Inflammatory macrophage treated with lipopolysaccharide for 4 hours (primary cell): ENCODE results near the gene AP5S1.
"Not testable (repeated sequence)": the region's sequence is repeated elsewhere in the genome, so short reads cannot be mapped to it uniquely, and the experiment has no call there.

Experiments used
- DNase-seq: peaks from one replicate; pipeline ENCODE4 v3.0.0-alpha.2; 2020

Gene AP5S1

DNA sequence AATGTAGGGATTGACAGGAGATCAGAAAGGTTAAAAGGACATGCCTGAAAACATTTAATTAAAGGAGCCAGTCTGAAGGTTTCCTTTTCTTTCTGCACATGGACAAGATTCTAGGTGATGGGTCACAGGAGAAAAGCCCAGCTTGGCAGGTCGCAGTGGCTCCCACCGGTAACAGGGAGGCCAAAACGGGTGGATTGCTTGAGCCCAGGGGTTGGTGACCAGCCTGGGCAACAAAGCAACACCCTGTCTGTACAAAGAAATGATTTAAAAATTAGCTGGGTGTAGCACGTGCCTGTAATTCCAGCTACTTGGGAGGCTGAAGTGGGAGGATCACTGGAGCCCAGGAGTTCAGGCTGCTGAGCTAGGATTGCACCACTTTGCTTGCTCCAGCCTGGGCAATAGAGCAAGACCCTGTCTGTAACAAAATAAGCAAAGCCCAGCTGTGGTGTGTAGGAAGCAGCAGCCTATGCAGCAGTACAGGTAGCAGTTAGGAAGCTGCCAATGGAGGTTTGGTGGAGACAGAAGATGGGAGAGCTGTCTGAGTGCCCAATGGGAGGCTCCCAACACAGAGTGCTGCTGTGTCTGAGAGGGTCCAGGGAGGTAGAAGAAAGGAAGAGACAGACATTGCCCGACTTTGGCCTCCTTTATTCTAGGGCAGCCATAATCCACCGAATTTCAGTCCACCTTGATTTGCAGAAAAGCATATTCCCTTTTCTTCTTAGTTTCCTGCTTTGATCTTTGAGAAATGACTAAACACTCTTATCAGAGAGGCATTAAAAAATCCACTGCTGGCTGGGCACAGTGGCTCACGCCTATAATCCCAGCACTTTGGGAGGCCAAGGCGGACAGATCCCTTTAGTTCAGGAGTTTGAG, 7.1 kb upstream of the AP5S1 start:
- DNase-seq: no peak

DNA sequence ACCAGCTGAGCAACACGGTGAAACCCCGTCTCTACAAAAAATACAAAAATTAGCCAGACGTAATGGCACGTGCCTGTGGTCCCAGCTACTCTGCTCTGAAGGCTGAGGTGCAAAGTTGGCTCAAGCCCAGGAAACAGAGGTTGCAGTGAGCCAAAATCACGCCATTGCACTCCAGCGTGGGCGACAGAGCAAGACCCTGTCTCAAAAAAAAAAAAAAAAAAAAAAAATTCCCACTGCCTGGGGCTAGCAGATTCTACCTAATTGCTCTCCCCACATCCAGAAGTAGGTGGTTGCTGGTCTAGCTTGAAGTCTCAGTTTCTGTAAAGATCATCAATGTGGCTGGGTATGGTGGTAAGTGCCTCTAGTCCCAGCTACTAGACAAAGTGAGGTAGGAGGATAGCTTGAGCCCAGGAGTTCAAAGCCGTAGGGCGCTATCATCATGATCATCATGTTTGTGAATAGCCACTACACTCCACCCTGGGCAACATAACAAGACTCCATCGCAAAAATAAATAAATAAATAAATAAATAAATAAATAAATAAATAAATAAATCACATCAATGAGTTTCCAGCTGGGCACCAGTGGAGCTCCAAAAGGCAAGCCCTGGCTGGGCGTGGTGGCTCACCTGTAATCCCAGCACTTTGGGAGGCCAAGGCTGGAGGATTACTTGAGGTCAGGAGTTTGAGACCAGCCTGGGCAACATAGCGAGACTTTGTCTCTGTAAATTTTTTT, 6.3 kb upstream of the AP5S1 start:
- no peak for DNase-seq

DNA sequence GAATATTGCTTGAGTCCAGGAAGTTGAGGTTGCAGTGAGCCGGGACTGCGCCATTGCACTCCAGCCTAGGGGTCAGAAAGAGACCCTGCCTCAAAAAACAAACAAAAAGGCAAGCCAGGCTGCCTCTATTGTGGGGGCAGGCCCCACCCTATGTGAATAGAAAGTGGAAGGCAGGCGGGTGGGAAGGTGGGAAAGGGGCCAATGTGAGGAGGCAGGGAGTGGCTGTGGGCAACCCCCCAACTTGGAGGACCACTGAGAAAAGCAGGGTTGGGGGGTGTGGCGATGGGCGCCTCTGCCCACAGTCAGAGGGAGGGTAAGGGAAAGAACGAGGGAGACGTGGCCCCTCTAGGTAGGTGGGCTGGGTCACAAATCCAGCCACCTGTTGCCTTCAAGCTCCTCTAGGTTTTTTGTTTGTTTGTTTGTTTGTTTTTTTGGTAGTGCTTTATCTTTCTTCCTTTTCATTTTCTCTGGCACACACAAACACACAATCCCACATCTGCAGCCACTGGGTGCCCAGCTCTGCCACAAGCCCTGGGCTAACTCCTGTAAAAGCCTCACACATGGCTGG, 5.3 kb upstream of the AP5S1 start:
- no peak for DNase-seq

DNA sequence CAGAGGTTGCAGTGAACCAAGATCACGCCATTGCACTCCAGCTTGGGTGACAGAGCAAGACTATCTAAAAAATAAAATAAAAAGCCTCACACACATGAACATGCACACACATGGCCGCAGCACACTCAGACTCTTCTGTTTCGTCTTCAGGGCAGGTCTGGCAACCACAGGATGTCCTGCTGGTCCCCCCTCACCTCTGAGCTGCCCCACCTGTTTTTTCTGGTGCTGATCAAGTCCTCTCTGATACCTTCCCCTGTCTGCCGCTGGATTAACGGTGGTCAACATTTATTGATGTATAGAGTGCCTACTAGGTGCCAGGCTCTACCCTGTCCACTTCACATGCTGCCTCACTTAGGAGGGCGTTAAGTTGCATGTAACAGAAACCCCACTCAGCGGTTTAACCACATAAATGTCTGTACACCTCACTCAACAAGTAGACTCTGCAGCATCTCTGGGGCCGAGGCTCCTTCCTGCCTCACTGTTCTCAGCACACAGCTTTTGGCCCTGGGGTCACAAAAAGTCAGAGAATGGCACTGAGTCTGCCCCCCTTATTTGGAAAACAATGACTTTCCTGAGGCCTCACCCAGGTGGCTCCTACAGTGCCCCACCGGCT, 4.5 kb upstream of the AP5S1 start:
- DNase-seq: no peak

DNA sequence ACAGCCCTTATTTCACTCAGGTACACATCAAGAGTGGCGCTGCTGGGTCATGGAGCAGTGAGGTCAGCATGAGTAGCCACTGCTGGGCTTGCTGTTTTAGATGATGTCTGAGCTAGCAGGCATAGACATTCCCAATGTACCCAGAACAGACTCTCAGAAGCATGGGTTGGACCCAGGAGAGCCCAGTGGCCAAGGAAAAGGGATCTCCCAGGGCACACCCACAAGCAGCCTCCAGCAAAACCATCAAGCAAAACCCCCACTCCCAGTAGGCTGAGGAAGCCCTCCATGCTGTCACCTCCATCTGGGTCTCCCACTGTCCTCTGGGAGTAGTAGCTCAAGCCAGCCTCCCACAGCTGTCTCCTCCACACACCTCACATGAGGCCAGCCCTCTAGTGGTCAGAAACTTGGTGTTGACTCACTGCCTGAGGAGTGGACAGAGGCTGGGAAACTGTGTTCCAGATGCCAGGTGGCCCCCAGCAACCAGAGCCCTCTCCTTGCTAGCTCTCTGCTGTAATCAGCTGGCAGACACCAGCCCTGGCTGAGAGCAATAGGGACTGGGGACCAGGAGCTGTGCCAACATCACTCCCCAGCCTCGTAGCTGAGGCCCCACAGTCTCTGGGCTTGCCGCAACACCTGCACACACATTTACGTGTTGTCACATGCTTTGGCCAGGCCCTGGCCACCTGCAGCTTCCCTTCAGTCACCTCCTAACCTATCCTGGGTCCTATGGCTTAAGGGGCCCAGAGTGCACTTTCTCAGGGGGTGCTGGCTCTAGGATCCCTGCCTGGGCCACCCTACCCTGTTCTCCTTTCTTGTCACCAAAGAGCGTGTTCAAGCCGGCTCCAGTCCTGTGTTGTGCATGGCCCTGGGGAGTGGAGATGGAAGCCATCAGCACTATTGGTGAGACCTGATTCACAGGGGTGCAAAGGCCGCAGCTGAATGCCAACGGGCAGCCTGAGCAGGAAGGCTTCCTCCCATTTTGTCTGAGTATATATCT, 1.9 kb upstream of the AP5S1 start:
- peak; percentile 78 for DNase-seq

DNA sequence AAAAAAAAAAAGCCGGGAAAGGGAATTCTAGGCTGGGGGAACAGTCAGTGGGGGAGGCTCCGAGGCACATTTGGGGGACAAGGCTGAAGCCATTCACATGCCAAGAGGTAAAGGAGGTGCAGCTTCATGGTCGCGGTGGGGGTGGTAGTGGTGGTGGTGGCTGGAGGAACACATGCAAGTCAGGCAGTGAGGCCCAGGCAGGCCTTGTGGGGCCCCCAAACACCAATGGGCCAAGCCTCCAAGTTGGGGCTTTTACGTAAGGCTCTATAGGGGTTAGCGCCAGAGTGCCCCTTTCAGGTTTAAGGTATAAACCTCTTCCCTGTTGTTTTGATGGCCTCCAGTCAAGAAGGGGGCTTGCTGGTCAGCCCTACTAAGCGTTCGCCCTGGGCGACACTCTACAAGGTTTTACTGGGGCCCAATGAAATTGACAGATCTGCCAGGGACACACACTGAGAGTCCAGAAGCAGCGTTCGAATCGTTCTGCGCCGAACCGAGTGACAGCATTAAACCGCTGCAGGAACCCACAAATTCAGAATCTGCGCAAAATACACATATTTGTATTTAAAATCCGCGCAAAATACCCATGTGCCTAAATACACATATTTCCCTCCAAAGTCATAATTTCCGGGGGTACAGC, 818 bp upstream of the AP5S1 start:
- no peak for DNase-seq

DNA sequence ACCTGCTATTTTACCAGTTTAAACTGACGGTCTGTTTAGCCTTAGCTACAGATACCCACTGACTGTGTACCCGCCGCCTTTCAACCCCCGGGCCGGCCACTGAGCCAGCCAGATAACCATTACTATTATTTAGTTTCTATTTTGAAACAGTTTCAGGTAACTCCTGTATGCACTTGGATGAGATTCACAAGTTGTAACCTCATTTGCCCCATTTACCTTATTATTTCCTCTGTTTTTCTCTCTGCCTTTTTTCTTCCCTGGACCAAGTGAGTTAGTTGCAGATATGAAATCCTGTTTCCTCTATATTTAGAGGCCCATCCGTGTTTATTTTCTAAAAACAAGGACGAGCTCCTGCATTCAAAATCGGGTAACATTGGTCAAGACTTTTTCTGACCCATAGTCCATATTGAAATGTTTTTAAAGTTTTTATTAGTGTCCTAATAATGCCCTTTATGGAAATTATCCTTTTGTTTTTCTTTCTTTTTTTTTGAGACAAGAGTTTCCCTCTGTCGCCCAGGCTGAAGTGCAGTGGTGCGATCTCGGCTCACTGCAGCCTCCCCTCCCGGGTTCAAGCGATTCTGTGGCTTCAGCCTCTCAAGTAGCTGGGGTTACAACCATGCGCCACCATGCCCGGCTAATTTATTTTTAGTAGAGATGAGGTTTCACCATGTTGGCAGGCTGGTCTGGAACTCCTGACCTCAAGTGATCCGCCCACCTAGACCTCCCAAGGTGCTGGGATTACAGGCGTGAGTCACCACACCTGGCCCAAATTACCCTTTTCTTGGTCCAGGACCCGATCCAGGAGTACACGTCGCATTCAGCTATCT, 767 bp downstream of the AP5S1 start:
- no peak for DNase-seq

DNA sequence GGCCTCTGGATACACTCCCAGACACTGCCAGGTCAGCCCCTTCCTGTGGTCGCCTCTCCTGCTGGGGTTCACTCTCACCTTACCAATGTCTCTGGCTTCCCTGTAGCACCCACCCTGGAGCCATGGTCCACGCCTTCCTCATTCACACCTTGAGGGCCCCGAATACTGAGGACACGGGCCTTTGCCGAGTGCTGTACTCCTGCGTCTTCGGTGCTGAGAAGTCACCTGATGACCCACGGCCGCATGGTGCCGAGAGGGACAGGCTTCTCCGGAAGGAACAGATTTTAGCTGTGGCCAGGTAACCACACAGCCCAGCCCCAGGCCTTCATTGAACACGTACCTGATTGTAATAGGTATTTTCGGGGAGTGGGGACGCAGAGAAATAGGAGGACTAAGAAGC, 1.6 kb downstream of the AP5S1 start:
- DNase-seq: no peak

DNA sequence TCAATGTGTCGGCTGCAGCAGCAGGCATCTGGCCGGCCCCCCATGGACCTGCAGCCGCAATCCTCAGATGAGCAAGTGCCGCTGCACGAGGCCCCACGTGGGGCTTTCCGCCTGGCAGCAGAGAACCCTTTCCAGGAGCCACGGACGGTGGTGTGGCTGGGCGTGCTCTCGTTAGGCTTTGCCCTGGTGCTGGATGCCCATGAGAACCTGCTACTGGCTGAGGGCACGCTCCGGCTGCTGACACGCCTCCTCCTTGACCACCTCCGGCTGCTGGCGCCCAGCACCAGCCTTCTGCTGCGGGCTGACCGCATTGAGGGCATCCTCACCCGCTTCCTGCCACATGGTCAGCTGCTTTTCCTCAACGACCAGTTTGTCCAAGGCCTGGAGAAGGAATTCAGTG, 3.5 kb downstream of the AP5S1 start:
- DNase-seq: no peak

DNA sequence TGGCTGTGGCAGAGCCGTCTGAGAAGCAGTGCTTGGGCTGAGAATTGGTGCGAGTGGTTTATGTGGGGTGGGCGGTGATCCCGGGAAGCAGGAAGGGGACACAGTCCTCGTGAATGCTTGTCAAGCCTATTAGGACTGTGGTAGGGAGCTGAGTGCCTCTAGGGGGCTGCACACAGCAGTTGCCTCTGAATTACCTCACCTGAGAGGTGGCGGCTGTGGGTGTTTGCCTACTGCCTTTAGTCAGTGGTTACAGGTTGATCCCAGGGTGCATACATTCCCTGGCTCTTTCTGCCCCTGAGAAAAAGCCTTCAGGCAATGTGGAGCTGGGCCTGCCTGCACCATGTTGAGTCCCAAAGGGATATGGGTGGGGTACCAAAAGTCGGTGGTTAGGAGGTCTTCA, 5.2 kb downstream of the AP5S1 start:
- DNase-seq: no peak

DNA sequence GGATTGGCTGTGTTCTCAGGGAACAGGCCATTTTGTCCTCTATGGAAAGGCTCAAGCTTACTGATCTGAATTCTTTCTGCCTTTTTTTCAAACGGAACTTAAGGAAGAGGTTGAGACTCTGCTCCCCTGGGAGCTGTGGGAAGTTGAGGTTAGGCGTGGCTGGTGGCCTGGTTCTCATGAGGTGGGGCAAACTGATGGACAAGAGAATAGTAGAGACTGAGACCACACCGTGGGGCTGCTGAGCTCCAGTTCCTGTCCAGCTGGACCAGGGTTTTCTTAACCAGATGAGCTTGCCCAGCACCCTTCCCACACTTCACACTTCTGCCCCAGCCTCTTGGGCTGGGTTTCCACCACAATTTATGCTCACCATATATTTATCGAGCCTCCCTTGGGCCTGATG, 6.1 kb downstream of the AP5S1 start:
- no peak for DNase-seq

DNA sequence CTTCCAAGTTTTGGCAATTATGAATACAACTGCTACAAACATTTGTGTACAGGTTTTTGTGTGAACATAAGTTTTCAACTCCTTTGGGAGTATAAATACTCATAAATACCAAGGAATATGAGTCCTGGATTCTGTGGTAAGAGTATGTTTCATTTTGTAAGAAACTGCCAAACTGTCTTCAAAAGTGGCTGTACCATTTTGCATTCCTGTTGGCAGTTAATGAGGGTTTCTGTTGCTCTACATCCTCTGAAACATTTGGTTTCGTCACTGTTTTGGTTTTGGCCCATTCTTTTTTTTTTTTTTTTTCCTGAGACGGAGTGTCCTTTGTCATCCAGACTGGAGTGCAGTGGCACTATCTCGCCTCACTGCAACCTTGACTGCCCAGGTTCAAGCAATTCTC, 8.5 kb downstream of the AP5S1 start:
- no peak for DNase-seq

DNA sequence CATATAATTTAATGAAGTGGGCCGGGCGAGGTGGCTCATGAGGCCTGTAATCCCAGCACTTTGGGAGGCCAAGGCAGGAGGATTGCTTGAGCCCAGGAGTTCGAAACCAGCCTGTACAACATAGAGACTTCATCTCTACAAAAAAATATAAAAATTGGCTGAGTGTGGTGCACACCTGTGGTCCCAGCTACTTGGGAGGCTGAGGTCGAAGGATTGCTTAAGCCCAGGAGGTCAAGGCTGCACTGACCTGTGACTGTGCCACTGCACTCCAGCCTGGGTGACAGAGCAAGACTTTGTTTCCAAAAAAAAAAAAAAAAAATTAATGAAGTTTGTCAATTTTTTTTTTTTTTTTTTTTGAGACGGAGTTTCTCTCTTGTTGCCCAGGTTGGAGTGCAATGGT, 9.5 kb downstream of the AP5S1 start:
- not testable (repeated sequence) for DNase-seq

DNA sequence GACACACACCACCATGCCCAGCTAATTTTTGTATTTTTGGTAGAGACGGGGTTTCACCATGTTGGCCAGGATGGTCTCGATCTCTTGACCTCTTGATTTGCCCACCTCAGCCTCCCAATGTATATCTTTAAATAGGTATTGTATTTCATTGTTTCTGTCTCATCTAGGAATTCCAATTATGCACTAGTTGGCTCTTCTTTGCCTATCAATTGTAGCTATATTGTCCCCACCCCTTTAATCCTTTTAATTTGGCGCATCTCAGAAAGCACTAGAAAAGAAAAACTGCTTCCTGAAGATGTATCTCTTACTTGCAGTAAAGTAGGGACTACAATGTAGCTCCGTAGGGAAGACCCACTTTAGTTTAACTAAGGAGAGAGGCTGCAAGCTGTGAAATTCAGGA, 15.8 kb downstream of the AP5S1 start:
- DNase-seq: no peak

DNA sequence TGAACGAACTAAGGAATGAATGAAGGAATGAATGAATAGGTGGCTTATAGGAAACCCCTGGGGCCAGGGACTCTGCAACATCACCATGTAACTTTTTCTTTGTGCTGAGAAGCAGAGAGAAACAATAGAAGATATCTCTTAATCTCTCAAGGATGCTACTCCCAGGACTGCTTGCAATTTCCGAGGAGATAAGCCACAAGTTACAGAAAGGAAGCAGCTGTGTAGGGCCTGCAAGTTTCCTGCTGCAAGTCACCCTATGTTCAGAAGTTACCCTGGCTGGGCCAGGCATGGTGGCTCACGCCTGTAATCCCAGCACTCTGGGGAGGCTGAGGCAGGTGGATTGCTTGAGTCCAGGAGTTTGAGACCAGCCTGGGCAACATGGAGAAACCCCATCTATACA, 19.0 kb downstream of the AP5S1 start:
- DNase-seq: no peak

DNA sequence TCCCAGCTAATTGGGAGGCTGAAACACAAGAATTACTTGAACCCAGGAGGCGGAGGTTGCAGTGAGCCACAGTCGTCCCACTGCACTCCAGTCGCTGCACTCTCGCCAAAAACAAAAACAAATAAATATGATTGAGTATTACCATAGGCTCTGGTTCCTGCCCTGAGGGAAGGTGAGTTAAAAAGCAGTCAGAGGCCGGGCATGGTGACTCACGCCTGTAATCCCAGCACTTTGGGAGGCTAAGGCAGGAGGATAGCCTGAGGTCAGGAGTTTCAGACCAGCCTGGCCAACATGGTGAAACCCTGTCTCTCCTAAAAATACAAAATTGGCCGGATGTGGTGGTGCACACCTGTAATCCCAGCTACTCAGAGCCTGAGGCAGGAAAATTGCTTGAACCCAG, 19.9 kb downstream of the AP5S1 start:
- not testable (repeated sequence) for DNase-seq

DNA sequence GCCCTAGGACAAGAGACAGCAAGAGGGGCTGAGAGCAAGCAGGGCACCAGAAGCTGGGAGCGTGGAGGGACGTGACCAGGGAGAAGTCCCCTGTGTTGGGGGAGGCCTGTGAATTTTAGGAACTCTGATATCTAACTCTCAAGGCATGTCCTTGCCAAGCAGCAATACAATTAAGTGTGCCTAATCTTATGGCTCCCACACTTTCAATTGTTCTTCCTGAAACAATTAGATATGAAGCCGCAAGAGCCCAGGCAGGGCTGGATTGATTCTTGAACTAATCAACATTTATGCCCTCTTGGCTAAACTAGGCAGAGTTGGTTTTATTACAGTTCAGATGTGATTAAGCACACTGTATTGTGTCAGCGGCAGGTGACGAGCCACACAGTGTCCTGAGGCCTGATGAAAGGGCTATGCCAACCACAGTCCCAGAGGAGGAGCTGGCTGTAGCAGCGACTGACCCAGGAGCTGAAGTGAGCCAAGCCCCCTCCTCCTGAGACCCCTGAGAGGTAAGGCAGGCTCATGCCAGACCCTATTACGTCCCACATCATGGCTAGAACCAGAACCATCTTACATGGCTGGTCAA, 22.1 kb downstream of the AP5S1 start:
- DNase-seq: no peak

DNA sequence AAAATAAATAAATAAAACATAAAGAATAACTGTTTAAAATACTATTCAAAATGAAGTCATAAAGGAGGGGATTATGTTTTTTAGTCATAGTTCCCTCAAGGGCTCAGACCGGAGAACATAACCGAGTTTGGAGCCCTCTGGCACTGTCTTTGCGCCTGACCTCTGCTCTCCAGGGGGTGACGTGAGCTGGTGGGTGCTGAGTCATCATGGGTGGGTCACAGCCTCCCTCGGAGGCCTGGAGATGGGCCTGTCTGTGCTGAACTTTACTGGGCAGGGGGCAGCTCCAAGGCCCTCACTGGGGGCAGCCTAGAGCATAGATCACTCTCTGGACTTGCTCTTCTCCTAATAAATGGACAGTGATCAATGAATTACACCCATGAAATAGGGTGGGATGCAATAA, 23.1 kb downstream of the AP5S1 start:
- peak; percentile 54 for DNase-seq

DNA sequence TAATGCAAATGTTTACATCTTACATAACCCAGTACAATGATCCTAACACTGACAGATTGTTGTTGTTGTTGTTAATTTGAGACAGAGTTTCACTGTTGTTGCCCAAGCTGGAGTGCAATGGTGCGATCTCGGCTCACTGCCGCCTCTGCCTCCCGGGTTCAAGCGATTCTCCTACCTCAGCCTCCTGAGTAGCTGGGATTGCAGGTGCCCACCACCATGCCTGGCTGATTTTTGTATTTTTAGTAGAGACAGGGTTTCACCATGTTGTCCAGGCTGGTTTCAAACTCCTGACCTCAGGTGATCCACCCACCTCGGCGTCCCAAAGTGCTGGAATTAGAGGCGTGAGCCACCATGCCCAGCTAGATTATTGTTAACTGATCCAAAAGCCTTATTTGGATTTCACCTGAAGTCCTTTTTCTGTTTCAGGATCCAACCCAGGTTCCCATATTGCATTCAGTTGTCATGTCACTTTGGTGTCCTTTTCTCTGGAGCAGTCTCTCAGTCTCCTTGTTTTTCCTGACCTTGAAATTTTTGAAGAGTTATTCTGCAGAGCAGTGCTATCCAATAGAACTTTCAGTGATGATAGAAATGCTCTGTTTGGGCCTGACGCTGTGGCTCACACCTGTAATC, 23.8 kb downstream of the AP5S1 start:
- DNase-seq: not testable (repeated sequence)

DNA sequence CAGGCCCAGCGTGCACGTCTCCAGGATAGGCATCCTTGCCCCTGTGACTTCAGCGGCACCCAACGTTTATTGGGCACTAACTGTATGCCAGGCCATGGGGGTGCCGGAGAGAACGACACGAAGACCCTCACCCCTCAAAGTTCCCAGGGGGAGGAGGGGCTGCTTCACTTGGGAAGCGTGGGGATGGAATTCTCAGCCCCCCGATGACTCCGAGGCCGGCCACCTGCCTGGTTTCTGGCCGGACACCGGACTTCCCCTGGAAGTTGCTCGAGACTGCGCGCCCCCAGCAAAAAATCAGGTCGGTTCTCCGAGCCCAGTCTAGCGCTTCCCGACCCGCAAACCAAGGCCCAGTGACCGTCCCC, 26.0 kb downstream of the AP5S1 start:
- DNase-seq: no peak
